Subcutaneous abdominal adipose tissue (tissue), 5 donors: Measurements from ENCODE around the gene PGBD1.
A peak's percentile ranks its signal among the peaks of the same experiment; 100 is the strongest.

Source experiments
- H3K27ac ChIP-seq: one replicate; pipeline ENCODE4 v1.7.0; 2013; ENCODE audit warnings: low read depth, mild to moderate bottlenecking, inconsistent platforms, low read length, moderate library complexity
- H3K27me3 ChIP-seq, 5 donors: one replicate each; pipeline ENCODE4 v1.7.0; 2013; ENCODE audit warnings: low read length in 5 of 5, inconsistent platforms in 1 of 5; ENCODE audit not compliant: control insufficient read depth in 5 of 5, insufficient read depth in 4 of 5
- H3K36me3 ChIP-seq, 5 donors: one replicate each; pipeline ENCODE4 v1.7.0; 2013; ENCODE audit warnings: low read length in 5 of 5; ENCODE audit not compliant: control insufficient read depth in 5 of 5, insufficient read depth in 5 of 5
- H3K4me1 ChIP-seq, 5 donors: one replicate each; pipeline ENCODE4 v1.7.0; 2013; ENCODE audit warnings: low read length in 5 of 5, mild to moderate bottlenecking in 3 of 5, moderate library complexity in 1 of 5; ENCODE audit not compliant: control insufficient read depth in 5 of 5, insufficient read depth in 5 of 5
- H3K4me3 ChIP-seq, 5 donors: one replicate each; pipeline ENCODE4 v1.7.0; 2013; ENCODE audit warnings: low read length in 5 of 5, low read depth in 1 of 5
- H3K9ac ChIP-seq, 5 donors: one replicate each; pipeline ENCODE4 v1.7.0; 2013; ENCODE audit warnings: low read length in 5 of 5, mild to moderate bottlenecking in 4 of 5, moderate library complexity in 3 of 5
- H3K9me3 ChIP-seq, 5 donors: one replicate each; pipeline ENCODE4 v1.7.0; 2013; ENCODE audit warnings: low read length in 5 of 5; ENCODE audit not compliant: control insufficient read depth in 5 of 5
- donor health status: healthy.
- donor health status: healthy.
- donor health status: healthy.
- donor health status: healthy.
- donor health status: healthy.

The PGBD1 gene

GRCh38 chr6:28343898-28344677 is 62.7 kb downstream of the PGBD1 start:
- Histone ChIP-seq H3K9ac (no peak overlapping the region), H3K27me3 (peaks cover 0 to 2% (median 0%) of the 10 kb centered on the region in 5 donors), H3K9me3 (no peaks in the 10 kb centered on the region), H3K36me3 (no peaks in the 10 kb centered on the region), H3K4me1 (peaks cover 0 to under 1% (median 0%) of the 10 kb centered on the region in 5 donors), H3K27ac (no peak overlapping the region), H3K4me3 (no peak overlapping the region)

DNA sequence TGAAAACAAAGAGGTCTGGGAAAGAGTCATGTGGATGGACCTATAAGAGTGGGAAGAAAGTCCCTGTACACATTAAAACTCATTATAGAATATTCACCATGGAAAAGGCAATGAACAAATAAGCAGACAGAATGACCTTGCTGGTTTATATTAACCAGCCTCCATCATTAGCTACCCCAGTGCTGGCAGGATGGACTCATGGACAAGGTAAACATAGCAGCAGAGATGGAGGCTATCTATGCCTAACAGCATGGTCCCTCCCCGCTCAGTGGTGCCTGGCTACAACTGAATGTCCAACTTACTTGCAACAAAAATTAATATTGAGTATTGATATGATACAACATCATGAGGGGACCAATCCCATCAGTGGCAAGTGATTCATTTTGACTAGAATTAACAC is 63.8 kb downstream of the PGBD1 start:
- peaks cover 0 to 2% (median 0%) of the 10 kb centered on the region in 5 donors for H3K27me3 ChIP-seq
- H3K4me1 ChIP-seq = peaks cover 0 to 8% (median 3%) of the 10 kb centered on the region in 5 donors
- no peak overlapping the region for H3K9ac ChIP-seq
- H3K9me3 ChIP-seq = no peaks in the 10 kb centered on the region
- no peak overlapping the region for H3K27ac ChIP-seq
- no peak overlapping the region for H3K4me3 ChIP-seq
- no peaks in the 10 kb centered on the region for H3K36me3 ChIP-seq

- H3K9me3 ChIP-seq = no peaks in the 10 kb centered on the region
- no peak overlapping the region for H3K27ac ChIP-seq
- H3K4me1 ChIP-seq = peaks cover 0 to 23% (median 16%) of the 10 kb centered on the region in 5 donors
- no peak overlapping the region for H3K4me3 ChIP-seq
- peaks cover 0 to 2% (median 0%) of the 10 kb centered on the region in 5 donors for H3K27me3 ChIP-seq
- no peaks in the 10 kb centered on the region for H3K36me3 ChIP-seq
- H3K9ac ChIP-seq = no peak overlapping the region
These were observed 65.7 kb downstream of the PGBD1 start for GRCh38 chr6:28347119-28347518.

GRCh38 chr6:28349344-28349891 is 68.0 kb downstream of the PGBD1 start:
- Histone ChIP-seq H3K9ac (peak overlapping the region; percentile 69 to 96 (median 85)), H3K4me1 (peaks cover 0 to 23% (median 16%) of the 10 kb centered on the region in 5 donors), H3K27ac (peak overlapping the region; percentile 55), H3K9me3 (no peaks in the 10 kb centered on the region), H3K36me3 (no peaks in the 10 kb centered on the region), H3K4me3 (peak overlapping the region; percentile 78 to 95 (median 90)), H3K27me3 (peaks cover 0 to 2% (median 0%) of the 10 kb centered on the region in 5 donors)

DNA sequence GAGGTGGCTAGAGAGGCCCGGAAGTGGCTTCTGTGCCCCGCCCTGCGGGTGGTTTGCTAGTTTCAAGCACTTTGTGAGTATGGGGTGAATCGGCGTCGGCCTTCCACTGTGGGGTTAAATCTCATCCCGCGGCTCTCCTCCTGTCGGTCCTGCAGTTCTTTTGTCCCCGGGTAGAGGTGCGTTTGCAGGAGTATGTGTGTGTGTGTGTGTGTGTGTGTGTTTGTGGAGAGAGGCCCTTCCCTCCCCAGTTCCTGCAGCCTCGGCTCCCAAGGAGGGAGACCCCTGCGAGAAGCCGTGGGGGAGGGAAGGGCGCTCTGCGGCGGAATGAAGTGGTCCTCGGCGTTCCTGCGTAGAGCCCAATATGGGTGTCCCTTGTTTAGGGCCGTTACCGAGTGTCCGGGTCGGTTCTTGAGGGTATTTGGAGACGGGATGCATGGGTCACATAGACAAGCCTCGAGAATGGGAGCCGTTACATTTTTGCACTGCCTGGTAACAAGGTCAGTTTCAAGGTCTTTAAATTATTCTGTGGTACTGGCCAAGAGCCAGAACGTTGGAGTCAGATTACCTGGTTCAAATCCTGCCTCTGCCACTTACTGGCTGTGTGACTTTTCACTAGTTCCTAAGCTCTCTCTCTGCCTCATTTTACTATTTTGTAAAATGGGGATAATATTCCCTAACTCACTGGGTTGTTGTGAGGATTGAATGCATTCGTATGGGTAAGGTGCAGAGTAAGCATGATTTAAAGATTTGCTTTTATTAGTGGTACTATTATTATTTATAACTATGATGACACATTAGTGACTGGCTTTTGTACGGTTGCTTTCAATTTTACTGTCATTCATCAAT is 68.7 kb downstream of the PGBD1 start, which contains the start of gene ZKSCAN3:
TSS of gene ZKSCAN3 (plus strand) at position 56 of the 846 bp plus-strand sequence. CDS start 9,640 bp downstream, outside the sequence.
- Histone ChIP-seq H3K27ac (peak within 1 kb of the TSS; percentile 55), H3K4me1 (peaks cover 0 to 24% (median 21%) of the 10 kb centered on the region in 5 donors), H3K9ac (peak within 1 kb of the TSS; percentile 69 to 96 (median 85))

DNA sequence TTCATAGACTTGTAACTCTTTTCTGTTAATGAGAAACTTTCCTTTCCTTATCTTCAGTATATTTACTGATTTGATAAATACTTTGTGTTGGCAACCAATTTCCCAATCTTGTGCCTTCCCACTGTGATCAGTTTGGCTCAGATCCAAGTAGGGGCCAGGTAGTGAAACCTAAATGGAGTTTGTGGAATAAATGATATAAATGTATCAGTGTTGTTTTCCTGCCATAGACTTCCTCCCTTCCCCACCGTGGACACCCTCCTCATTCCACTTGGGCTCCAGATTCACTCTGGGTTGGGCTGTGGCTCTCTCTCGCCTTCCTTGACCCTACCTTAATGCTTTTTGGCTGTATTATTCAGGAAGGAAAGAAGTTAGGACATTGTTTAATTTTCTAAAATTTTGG is 69.7 kb downstream of the PGBD1 start:
- peak overlapping the region in 2 of 5 donors; percentile 86 to 91 for H3K4me3 ChIP-seq
- peak overlapping the region; percentile 0 for H3K27ac ChIP-seq
- peaks cover 0 to 34% (median 30%) of the 10 kb centered on the region in 5 donors for H3K4me1 ChIP-seq
- no peaks in the 10 kb centered on the region for H3K9me3 ChIP-seq
- peaks cover 0 to 2% (median 0%) of the 10 kb centered on the region in 5 donors for H3K27me3 ChIP-seq
- no peaks in the 10 kb centered on the region for H3K36me3 ChIP-seq
- H3K9ac ChIP-seq = peak overlapping the region in 2 of 5 donors; percentile 83 to 96

More for the DNA sequence above, 68.7 kb downstream of the PGBD1 start, which contains the start of gene ZKSCAN3:
- H3K4me3 ChIP-seq = peak within 1 kb of the TSS; percentile 78 to 95 (median 90)
- H3K27me3 ChIP-seq = peaks cover 0 to 2% (median 0%) of the 10 kb centered on the region in 5 donors
- H3K9me3 ChIP-seq = no peaks in the 10 kb centered on the region
- H3K36me3 ChIP-seq = no peaks in the 10 kb centered on the region

GRCh38 chr6:28351493-28351925 is 70.1 kb downstream of the PGBD1 start:
- no peaks in the 10 kb centered on the region for H3K36me3 ChIP-seq
- peak overlapping the region; percentile 0 for H3K27ac ChIP-seq
- peaks cover 2 to 38% (median 34%) of the 10 kb centered on the region in 5 donors for H3K4me1 ChIP-seq
- peak overlapping the region in 1 of 5 donors; percentile 28 for H3K9ac ChIP-seq
- H3K9me3 ChIP-seq = no peaks in the 10 kb centered on the region
- H3K27me3 ChIP-seq = peaks cover 0 to under 1% (median 0%) of the 10 kb centered on the region in 5 donors
- H3K4me3 ChIP-seq = no peak overlapping the region
